KBM-7 (cell line): ENCODE results near the gene KLHL29.

Source experiments
- DNase-seq: peaks from one replicate; pipeline ENCODE4 v3.0.0-alpha.2; 2015
- in situ Hi-C: fragments of 300-500 bp; cut with MboI; formaldehyde crosslinking; loops from 2 replicates; pipeline ENCODE4 v1.14.3; 2020; ENCODE audit warnings: low sequenced_read_pairs, low pct_unique_long_range_greater_than_20kb, mixed read lengths

KLHL29 gene

DNA sequence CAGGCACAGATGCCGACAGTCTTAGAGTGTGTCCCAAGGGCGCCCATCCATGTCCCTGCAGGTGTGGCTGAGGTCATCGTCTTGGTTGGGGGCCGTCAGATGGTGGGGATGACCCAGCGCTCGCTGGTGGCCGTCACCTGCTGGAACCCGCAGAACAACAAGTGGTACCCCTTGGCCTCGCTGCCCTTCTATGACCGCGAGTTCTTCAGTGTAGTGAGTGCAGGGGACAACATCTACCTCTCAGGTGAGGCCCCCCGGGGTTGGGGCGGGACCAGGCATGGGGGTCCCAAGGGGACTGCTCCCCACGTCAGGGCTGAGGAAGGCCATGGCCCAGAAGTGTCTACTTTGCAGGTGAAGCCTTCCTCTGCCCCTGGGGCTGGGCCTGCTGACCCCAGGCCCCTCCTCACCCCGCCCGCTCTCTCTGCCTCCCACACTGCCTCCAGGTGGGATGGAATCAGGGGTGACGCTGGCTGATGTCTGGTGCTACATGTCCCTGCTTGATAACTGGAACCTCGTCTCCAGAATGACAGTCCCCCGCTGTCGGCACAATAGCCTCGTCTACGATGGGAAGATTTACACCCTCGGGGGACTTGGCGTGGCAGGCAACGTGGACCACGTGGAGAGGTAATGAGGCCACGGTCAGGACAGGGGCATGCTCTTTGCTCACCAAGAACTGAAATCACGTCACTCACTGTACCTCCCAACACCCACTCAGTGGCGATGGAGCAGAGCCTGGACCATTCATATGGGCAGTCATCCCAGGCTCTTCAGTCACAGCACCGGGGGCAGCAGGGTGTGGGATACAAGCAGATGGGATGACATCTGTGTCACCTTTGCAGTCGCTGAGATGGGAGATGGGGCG lies 311.1 kb downstream of the KLHL29 start:
- DNase-seq = no peak
- in situ Hi-C loops = no loop called here

DNA sequence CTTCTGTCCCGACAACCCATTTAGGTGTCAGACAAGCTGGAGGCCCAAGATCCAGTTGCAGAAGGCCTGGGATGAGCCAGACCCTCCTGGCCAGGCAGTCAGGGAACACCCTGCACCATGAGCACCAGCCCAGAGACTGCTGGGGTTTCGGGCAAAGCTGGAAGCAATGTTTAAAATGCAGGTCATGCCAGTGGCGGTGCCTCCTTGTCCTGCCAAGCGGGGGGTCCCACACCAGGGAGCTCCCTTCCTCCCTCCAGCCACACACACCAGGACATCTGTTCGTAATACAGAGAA lies 311.7 kb downstream of the KLHL29 start:
- in situ Hi-C loops = no loop called here
- DNase-seq = no peak

DNA sequence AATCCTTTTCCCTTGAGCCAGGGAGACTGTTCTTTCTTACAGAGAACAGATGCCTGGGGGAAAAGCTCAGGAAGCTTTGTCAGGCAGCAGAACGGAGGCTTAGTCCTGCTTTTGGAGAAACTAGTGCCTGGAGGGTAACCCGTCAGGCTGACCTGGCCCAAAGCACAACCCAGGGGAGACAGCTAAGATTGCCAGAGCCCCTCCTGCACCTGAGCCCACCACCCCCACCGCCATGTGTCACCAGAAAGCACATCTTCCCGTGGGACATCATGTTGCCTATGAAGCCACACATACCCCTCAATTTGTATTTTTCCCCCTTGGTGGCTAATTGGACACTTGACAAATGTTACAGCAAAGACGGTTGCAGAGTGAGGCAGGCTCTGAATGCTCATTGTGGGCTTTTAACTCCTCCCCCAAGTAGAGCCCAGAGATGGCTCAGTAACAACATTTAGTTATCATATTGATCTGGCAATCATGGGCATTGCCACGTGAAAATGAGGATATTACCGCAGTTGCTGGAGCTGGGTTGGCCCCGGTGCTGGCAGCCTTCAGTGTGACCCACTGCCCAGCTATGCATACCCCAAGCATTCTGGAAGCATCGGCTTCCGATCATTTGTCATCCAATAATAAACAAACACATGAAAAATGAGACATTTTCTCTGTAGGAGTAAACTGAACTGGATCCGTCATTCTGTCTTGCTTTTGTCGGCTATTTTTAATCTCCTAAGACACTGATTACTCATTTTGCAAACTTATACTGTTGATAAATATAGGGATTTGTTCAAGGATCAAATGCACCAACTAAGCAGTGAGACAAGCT lies 312.5 kb downstream of the KLHL29 start:
- no peak for DNase-seq
- in situ Hi-C loops = no loop called here

DNA sequence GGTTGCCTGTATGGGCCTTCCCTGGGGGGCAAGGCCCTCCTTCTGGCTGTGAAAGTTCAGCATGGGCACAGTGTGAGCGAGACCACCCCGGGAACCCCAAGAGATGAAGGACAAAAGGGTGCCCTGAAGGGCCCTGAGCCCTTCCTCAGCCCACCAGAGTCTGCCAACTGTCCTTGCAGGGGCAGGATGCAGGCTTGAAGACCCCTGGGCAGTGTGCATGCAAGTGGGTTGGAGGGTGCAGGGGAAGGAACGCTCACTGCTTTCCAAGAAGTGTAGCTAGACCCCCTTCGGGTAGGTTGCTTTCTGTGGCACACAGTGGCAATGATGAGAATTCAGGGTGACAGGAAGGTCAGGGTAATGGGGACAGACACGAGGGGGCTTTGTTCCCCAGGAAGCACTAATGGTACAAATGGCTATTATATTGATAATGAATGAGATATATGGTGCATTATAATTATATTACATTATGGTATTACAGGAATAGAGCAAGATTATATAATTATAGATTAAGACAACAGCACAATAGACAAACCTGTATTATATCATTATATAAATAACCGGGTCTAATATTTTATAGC lies 313.2 kb downstream of the KLHL29 start:
- DNase-seq = no peak
- in situ Hi-C loops = no loop called here

DNA sequence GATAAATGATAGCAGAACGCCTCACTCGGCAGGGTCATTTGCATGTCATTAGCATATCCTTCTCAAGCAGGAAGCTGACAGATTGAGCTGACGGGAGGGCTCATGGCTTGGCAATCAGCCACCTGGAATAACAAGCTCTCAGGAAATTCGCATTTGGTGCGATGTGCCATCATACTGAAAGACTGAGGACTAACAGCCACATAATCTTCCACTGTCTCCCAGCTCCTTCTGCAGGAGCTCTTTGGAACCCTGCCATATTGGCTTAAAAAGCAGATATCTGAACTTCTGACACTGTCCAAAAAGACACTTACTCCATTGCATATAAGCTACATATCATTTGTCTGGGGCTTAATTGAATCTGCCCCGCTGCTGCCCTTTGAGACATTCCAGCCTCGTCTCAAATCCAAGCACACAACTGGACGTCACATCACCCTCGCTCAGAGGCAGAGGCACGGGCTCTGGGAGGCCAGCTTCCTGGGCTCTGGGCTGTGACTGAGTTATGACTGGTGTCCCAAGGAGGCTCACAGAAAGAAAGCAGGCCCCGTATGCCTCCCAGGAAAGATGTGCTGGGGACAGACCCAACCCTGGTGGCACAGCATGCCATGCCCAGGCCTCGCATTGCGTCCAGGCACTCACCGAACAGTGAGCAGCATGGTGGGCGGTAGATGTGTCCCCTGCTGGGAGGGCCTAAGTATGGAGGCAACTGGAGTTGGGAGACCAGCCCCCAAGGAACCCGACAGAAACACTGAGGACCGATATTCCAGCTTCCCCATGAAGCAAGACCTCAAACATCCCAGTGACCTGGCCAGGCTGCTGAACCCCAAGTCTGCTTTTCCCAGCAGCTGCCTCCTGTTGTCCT lies 314.0 kb downstream of the KLHL29 start:
- in situ Hi-C loops = no loop called here

DNA sequence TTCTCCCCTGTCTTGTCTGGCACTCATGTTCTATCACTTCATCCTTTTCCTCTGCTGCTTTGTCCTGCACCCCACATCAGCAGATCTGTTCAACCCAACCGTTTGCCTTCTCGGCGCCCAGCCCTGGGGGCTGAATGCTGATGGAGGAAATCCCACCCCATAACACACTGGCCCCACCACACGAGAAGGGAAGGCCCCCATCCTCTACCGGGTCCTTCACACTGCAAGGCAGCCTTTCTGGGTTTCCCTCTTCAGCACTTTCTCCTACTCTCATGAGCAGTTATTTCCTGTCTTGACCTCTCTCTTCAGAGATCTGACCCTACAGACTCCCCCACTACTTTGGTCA lies 314.6 kb downstream of the KLHL29 start:
- no peak for DNase-seq
- in situ Hi-C loops = no loop called here

More for the DNA sequence above, 314.0 kb downstream of the KLHL29 start:
- DNase-seq = no peak

DNA sequence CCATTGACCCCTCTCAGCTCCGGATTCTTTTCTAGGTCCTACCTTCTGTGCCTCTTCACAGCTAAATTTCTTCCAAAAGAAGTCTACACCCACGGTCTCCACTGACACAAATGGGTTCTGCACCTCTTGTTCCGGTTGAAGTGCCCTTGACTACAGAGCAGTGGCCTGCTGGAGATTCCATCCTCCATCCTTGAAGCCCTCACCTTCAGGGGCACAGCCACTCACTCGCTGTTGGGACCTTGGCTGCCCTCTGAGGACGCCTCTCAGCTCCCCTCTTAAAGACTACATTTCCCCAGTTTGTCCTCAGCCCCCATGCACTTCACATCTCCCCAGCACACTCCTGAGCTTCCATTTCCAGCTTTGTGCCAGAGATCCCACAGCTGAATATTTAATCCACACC lies 315.6 kb downstream of the KLHL29 start:
- in situ Hi-C loops = no loop called here
- no peak for DNase-seq

DNA sequence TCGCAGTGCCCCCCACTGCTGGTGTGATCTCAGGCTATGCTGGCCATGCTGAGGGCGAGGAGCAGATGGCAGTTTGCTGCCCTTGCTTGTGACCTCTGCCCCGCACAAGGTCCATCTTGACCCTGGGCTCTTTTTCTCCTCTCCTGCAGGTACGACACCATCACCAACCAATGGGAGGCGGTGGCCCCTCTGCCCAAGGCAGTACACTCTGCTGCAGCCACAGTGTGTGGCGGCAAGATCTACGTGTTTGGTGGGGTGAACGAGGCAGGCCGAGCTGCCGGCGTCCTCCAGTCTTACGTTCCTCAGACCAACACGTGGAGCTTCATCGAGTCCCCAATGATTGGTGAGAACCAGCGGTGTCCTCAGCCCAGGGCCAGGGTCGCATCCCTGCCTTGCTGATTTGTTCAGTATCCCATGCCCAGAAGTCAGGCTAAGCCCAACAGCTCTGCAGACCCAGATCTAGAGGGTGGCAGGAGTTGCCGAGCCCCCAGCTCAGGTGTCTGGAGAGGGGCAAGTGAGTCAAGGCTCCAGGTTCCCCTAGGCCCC lies 318.1 kb downstream of the KLHL29 start:
- no peak for DNase-seq
- in situ Hi-C loops = no loop called here

DNA sequence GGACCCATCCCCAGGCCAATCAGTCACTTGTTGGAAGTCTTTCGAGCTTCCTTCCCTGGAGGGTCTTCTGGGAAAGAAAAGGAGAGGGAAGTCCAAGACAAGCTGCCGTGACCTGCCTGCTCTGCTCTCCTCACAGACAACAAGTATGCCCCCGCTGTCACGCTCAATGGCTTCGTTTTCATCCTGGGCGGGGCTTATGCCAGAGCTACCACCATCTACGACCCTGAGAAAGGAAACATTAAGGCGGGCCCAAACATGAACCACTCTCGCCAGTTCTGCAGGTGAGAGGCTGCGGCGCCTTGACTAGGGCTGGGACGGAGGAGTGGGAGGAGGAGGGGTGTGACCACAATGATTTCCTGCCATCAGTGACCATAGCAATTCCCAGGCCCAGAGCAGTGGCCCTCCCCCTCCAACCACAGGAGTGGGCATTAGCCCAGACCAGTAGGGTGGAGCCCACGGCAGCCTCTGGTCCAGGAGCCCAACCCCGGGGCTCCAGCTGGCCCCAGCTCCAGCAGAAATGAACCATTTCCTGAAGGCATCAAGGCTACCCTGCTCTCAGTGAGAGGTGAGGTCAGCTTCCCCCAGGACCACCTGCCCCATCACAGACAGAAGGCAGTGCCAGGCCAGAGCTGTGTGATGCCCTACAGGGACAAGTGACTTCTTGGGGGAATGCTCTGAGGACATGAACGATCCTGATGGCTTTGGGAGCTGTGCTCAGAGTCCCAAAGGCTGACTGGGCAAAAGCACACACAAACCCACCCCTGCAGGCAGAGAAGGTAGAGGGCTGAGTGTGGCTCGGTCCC lies 318.8 kb downstream of the KLHL29 start:
- DNase-seq = no peak
- in situ Hi-C loops = no loop called here

DNA sequence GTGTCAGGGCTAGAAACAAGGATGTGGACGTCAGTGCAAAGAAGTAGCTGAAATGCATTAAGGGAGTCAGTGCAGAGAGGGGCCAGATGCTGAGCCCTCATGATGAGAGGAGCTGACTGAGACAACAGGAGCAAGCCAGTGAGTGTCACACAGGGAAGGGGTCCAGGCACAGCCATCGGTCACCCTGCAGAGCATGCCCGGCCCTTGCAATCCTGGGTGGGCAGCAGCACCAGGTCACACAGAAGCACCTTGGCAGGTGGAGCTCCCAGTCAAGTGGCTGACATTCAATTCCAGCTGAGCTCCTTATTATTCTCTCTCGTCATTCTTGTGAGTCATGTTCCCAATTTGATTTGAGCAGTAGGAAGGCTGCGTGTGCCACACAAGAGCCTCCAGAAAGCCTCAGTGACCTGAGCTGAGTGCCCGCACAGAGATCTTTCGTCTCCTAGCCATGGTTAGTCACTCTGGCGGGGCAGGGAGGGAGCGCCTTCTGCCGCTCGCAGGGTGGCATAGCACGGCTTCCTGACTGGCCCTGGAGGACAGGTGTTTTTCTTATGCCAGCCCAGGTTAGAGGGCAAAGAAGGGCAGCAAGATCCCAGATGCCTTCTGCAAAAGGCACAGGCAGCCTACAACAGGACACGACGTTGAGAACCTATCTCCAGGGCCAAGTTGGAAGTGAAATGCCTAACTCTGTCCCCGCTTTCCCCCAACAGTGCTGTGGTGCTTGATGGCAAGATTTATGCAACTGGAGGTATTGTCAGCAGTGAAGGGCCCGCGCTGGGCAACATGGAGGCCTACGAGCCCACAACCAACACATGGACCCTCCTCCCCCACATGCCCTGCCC lies 321.0 kb downstream of the KLHL29 start:
- in situ Hi-C loops = no loop called here
- no peak for DNase-seq

DNA sequence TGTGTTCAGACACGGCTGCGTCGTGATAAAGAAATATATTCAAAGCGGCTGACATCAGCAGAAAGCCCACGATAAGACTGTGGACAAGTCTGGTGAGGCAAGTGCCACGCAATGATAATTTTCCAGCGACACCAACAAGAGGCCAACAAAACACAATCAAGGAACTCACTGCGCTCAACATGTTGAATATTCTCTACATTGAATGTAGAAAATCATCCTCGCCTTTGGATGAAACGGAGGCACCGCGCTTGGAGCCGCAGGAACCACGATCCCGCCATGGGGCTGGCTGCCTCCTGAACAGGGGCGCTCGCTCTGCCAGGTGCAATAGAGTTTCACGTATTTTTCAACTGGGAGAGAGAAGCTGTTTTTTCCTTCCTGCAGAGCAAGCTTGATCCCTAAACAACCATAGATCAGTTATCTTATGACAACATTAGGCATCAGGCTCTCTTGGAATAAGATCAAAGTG lies 321.7 kb downstream of the KLHL29 start:
- in situ Hi-C loops = no loop called here

DNA sequence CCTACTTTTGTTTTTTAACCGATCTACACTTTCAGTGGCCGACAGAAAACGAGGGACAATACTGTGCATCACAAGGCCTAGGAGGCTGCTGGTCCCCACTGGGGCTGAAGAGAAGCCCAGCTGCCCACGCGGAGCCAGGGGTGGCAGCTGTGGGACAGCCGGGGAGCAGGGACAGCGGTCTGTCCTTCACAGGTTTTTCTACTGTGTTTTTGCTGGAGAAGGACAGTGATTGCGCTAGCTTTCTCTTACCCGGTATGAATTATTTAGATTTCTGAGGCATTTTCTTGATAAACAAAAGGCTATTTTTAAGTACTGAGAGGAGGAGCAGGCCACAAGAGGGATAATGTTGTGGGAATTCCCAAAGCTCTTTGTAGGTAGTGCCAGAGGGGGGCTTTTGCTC lies 322.1 kb downstream of the KLHL29 start:
- in situ Hi-C loops = no loop called here
- DNase-seq = no peak

More for the DNA sequence above, 321.7 kb downstream of the KLHL29 start:
- DNase-seq = no peak

DNA sequence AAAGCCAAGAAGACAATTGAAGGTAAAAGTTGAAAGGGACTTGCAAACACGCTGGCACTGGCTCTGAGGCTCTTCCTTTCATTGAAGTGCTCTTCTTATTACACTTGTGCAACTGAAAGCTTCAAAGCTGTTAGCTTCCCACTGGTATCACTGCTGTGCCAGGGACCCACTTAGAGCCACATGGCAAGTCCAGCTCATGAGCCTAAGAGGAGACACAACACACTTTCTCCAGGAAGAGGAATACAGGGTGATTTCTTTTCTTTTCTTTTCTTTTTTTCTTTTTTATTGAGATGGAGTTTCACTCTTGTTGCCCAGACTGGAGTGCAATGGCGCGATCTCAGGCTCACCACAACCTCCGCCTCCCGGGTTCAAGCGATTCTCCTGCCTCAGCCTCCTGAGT lies 323.8 kb downstream of the KLHL29 start:
- DNase-seq = no peak
- in situ Hi-C loops = no loop called here

DNA sequence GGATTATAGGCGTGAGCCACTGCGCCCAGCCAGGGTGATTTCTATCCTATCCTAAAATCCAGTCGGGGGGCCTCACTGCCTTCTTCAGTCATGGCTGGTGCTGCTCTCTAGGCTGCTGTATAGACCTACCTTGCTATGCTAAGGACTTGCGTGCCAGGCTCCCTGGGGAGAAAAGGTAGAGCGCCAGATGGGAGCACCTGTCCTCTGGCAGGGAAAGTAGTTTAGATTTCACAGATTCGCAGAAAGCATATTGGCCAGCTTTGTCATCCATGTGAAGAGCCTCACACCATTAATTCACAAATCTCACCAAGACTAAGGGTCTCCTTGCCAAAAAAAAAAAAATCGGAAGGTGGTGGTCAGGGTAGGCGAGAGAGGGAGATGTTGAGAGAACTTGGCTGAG lies 324.3 kb downstream of the KLHL29 start:
- no peak for DNase-seq
- in situ Hi-C loops = no loop called here

DNA sequence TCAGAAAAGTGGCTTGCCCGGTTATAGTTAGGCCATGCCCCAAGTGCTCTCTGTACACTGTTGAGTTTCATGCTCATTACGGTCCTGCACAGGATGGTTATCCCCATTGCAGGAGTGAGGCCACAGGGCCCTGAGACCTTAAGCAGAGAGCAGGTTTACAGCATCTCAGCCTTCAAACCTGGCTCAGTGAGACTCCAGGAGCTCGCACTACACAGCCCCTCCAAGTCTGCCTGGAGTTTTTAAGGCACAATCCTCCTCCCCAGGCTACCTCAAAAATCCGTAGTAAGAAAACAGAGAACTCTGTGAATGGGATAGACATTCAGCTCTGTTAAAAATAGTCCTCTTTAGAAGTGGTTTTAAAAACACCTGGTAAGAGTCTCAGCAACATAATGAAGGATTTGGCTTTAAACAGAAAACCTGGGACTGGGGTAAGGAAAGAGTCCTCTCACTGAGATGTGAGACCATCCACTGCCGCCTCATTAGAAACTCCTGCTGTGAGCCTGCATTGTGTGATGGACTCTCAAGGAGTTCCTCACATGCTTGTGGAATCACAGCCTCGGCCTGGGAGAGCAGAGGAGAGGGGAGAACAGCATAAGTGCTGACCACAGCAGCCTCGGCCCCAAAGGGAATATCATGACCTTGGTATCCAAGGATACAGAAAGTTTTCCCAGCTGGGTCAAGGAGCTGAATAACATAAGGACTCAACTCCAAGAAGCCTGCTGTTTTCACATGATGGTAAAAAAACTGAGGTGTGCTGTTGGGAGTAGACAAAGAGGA lies 327.2 kb downstream of the KLHL29 start:
- in situ Hi-C loops = no loop called here
- no peak for DNase-seq

DNA sequence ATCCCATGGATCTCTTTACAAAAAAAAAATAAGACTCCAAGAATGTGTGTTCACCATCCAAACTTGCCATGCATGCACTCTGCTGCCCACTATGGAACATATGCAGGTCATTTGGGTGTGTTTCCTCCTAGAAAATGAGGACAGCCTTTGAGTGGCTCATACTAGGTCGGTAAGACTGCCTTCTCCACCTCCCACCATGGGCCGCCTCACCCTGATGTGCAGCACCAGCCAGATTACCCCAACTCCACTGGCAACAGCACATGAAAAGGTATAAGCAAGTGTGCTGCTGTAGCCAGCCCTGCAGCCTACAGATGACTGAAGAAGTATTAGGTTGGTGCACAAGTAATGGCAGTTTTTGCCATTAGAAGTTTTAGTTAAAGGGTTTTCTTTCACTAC lies 327.8 kb downstream of the KLHL29 start:
- in situ Hi-C loops = no loop called here
- DNase-seq = no peak

DNA sequence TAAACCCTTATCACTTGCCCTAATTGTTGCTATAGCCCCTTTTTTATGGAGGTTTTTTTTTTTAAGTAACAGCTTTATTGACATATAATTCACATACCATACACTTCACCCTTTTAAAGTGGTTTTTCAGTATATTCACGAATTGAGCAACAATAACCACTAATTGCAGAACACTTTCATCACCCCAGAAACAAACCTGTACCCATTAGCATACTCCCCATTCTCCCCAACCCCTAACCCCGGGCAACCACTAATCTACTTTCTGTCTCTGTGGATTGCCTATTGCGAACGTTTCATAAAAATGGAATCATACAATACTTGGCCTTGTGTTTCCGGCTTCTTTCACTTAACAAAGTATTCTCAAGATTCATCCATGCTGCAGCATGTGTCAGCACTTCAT lies 328.4 kb downstream of the KLHL29 start:
- in situ Hi-C loops = no loop called here
- no peak for DNase-seq
